Cardiac muscle cell (in vitro differentiated cells and primary cell): ENCODE measurements around the gene AARS1. TPM values are rescaled to one million over a fixed set of nuclear protein-coding genes. Genes with fewer than 3 reads are reported as not detected.
"Not testable (repeated sequence)": the region's sequence is repeated elsewhere in the genome, so short reads cannot be mapped to it uniquely, and the experiment has no call there.

Experiments used
- DNase-seq, 2 donors: peaks; one replicate each; pipeline versions ENCODE4 v3.0.0 to v3.0.0-alpha.2; 2010 to 2017; ENCODE audit warnings: low read depth in 1 of 2, low spot score in 1 of 2
- H3K27ac ChIP-seq: fragments of 200-600 bp; sonication (generic); 2 replicates; pipeline ENCODE4 v1.5.1; 2016
- H3K27me3 ChIP-seq: fragments of 200-600 bp; sonication (generic); 2 replicates; pipeline ENCODE4 v1.6.0; 2016; ENCODE audit warnings: control low read depth
- H3K36me3 ChIP-seq: fragments of 200-600 bp; sonication (generic); 2 replicates; pipeline ENCODE4 v1.5.1; 2016; ENCODE audit warnings: control low read depth
- H3K4me1 ChIP-seq: fragments of 200-600 bp; sonication (generic); 2 replicates; pipeline ENCODE4 v1.8.1; 2017; ENCODE audit warnings: low read depth, mild to moderate bottlenecking, mixed run types
- H3K4me3 ChIP-seq: fragments of 200-600 bp; sonication (generic); 2 replicates; pipeline ENCODE4 v1.5.1; 2016; ENCODE audit warnings: mild to moderate bottlenecking
- H3K9me3 ChIP-seq: fragments of 200-600 bp; sonication (generic); 2 replicates; pipeline ENCODE4 v1.5.1; 2017; ENCODE audit warnings: low read depth, mild to moderate bottlenecking, control low read depth
- polyA plus RNA-seq: library from polyadenylated mRNA; unstranded; fragments of >200 nt; fragmentation: Nextera tagmentation; extraction: Ambion mirVana; gene quantifications from 2 replicates; pipeline ENCODE4 v1.2.1, GENCODE V29; 2016
- total RNA-seq: library from RNA; depleted of rRNA; stranded (reverse); fragments of >200 nt; gene quantifications from 2 replicates; pipeline ENCODE4 v1.2.3, GENCODE V29; 2016
- TF ChIP-seq, protein P1 (sequence below): IDR thresholded peaks from 2 replicates; pipeline ENCODE4 v1.5.1; 2012; ENCODE audit warnings: low read depth, mild to moderate bottlenecking, low read length

Gene AARS1
- total and polyA plus RNA-seq, 2 experiments from 2014 or later, result 81.4 to 114 TPM

- Histone ChIP-seq H3K36me3 (peaks cover 25% of the 10 kb centered on the region), H3K9me3 (no peaks in the 10 kb centered on the region), H3K27ac (no peak overlapping the region), H3K27me3 (no peaks in the 10 kb centered on the region), H3K4me1 (no peaks in the 10 kb centered on the region), H3K4me3 (no peak overlapping the region)
- DNase-seq, result no peak
- TF ChIP-seq, protein P1, sequence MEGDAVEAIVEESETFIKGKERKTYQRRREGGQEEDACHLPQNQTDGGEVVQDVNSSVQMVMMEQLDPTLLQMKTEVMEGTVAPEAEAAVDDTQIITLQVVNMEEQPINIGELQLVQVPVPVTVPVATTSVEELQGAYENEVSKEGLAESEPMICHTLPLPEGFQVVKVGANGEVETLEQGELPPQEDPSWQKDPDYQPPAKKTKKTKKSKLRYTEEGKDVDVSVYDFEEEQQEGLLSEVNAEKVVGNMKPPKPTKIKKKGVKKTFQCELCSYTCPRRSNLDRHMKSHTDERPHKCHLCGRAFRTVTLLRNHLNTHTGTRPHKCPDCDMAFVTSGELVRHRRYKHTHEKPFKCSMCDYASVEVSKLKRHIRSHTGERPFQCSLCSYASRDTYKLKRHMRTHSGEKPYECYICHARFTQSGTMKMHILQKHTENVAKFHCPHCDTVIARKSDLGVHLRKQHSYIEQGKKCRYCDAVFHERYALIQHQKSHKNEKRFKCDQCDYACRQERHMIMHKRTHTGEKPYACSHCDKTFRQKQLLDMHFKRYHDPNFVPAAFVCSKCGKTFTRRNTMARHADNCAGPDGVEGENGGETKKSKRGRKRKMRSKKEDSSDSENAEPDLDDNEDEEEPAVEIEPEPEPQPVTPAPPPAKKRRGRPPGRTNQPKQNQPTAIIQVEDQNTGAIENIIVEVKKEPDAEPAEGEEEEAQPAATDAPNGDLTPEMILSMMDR, result no peak
Measured at GRCh38 chr16:70324998-70325747, 35.9 kb upstream of the AARS1 start.

DNA sequence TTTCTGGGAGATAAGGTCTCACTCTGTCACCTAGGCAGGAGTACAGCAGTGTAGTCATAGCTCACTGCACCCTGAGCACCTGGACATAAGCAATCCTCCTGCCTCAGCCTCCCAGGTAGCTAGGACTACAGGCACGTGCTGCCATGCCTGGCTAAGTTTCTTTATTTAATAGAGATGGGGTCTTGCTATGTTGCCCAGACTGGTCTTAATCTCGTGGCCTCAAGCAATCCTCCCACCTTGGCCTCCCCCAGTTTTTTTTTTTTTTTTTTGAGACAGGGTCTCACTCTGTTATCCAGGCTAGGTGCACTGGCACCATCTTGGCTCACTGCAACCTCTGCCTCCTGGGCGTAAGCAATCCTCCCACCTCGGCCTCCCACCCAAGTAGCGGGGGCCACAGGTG, 30.8 kb upstream of the AARS1 start:
- no peak for DNase-seq
- Histone ChIP-seq H3K4me1 (no peaks in the 10 kb centered on the region), H3K36me3 (peaks cover 33% of the 10 kb centered on the region), H3K9me3 (no peaks in the 10 kb centered on the region), H3K27me3 (no peaks in the 10 kb centered on the region), H3K27ac (no peak overlapping the region), H3K4me3 (no peak overlapping the region)
- TF ChIP-seq, protein P1, result no peak

DNA sequence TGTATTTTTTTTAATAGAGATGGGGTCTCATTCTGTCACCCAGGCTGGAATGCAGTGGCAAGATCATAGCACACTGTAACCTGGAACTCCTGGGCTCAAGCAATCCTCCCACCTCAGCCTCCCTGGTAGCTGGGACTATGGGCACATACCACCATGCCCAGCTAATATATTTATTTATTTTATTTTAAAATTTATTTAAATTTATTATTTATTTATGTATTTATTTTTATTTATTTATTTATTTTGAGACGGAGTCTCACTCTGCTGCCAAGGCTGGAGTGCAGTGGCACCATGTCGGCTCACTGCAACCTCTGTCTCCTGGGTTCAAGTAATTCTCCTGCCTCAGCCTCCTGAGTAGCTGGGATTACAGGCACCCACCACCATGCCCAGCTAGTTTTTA, 18.4 kb upstream of the AARS1 start:
- not testable (repeated sequence) for H3K4me3 ChIP-seq, H3K36me3 ChIP-seq, H3K27ac ChIP-seq, H3K4me1 ChIP-seq, H3K9me3 ChIP-seq, DNase-seq, H3K27me3 ChIP-seq

GRCh38 chr16:70306880-70307279, 17.6 kb upstream of the AARS1 start:
- H3K9me3 ChIP-seq, result no peaks in the 10 kb centered on the region
- no peak overlapping the region for H3K4me3 ChIP-seq
- TF ChIP-seq, protein P1, result no peak
- H3K27me3 ChIP-seq, result no peaks in the 10 kb centered on the region
- no peak overlapping the region for H3K27ac ChIP-seq
- no peaks in the 10 kb centered on the region for H3K4me1 ChIP-seq
- H3K36me3 ChIP-seq, result no peaks in the 10 kb centered on the region
- DNase-seq, result no peak

DNA sequence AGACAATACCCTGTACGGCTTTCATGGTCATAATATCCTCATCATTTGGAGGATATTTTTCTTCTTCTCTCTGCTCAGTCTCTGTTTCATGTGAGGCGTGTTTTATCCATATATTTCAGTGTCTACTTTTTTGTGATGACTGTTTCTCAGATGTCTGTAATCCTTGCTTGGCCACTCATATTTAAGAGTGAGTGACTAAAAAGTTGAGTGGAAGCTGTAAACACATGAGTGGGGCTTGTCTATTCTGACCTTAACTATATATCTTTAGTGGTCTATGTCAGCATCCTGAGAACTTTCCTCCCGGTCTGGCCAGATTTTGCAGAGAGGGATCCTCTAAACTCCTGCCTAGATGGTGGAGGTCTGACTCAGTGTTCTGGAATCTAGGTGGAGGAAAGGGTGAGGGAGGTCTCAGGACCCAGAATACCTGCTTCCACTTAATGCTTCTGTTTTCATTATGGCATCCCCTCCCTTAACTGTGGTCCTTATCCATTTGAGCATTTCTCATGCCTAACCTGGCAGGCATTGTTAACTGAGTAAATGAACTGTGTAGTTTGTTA, 15.7 kb upstream of the AARS1 start:
- Histone ChIP-seq H3K27ac (peak overlapping the region; percentile 34), H3K4me3 (no peak overlapping the region), H3K9me3 (no peaks in the 10 kb centered on the region), H3K27me3 (no peaks in the 10 kb centered on the region), H3K4me1 (peaks cover under 1% of the 10 kb centered on the region), H3K36me3 (no peaks in the 10 kb centered on the region)
- TF ChIP-seq, protein P1, result no peak
- no peak for DNase-seq

DNA sequence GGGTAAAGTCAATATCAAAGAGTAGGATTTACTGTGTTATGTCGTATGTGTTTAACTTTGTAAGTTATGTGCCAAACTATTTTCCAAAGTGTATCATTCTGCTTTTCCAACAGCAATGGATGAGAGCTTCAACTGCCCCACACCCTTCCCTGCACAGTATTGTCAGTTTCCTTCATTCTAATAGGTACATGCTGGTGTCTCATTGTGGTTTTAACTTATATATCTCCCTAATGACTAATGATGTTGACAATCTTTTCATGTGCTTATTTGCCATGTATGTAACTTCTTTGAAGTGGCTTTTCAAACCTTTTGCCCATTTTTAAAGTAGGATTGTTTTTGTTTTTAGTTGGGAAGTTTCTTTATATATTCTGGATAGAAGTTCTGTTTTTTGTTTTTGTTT, 13.4 kb upstream of the AARS1 start:
- H3K27ac ChIP-seq, result no peak overlapping the region
- peaks cover 4% of the 10 kb centered on the region for H3K4me1 ChIP-seq
- TF ChIP-seq, protein P1, result no peak
- no peaks in the 10 kb centered on the region for H3K27me3 ChIP-seq
- H3K36me3 ChIP-seq, result no peaks in the 10 kb centered on the region
- no peak overlapping the region for H3K4me3 ChIP-seq
- H3K9me3 ChIP-seq, result no peaks in the 10 kb centered on the region
- DNase-seq, result no peak
